Stimulated activated naive CD8-positive, alpha-beta T cell treated with anti-CD3 and anti-CD28 coated beads, Interleukin-15, amount 100 ng/mL, for 72 hours (primary cell): ENCODE measurements around the gene FCMR.

Experiments used
- ATAC-seq: fragments of 150-1000 bp; cut with Tn5 transposase; 2 replicates; pipeline ENCODE4 v1.10.0; 2021; ENCODE audit warnings: mild to moderate bottlenecking, moderate library complexity
- DNase-seq, 2 donors: peaks; one replicate each; pipeline ENCODE4 v3.0.0; 2021 to 2022
- H3K27ac Mint-ChIP-seq, 2 donors: one replicate each; pipeline ENCODE4 v1.8.0; 2022; ENCODE audit warnings: mild to moderate bottlenecking in 2 of 2, mixed read lengths in 2 of 2, moderate library complexity in 2 of 2
- H3K27me3 Mint-ChIP-seq: one replicate; pipeline ENCODE4 v1.8.0; 2022; ENCODE audit warnings: mixed read lengths
- H3K4me1 Mint-ChIP-seq: one replicate; pipeline ENCODE4 v1.8.0; 2022; ENCODE audit warnings: mild to moderate bottlenecking, mixed read lengths
- H3K4me3 Mint-ChIP-seq, 2 donors: one replicate each; pipeline ENCODE4 v1.8.0; 2022; ENCODE audit warnings: mild to moderate bottlenecking in 2 of 2, mixed read lengths in 2 of 2, moderate library complexity in 1 of 2
- H3K9me3 Mint-ChIP-seq, 2 donors: one replicate each; pipeline ENCODE4 v1.8.0; 2022; ENCODE audit warnings: mixed read lengths in 2 of 2

The FCMR gene

DNA sequence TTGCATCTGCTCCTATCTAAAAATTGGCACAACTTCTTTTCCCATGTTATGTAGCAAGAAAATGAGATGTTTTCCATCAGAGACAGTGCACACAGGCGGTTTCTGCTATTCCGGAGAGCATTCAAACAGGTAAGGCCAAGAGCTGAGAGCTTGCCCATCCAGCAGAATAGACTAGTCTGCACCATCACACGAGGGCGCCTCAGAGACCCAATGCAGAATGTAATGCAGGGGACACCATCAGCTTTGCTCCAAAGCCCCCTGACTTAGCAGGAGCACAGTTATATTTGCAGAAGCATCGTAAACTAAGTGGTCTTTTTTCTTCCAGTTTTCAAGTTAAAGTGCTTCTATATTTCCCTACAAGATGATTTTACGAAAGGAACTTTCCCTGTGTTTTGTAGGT lies 19.8 kb downstream of the FCMR start:
- Mint-ChIP-seq H3K9me3 (no peaks in the 10 kb centered on the region), H3K4me1 (peaks cover 51% of the 10 kb centered on the region), H3K27me3 (no peaks in the 10 kb centered on the region), H3K27ac (no peak overlapping the region), H3K4me3 (no peak overlapping the region)
- ATAC-seq = no peak
- no peak for DNase-seq

DNA sequence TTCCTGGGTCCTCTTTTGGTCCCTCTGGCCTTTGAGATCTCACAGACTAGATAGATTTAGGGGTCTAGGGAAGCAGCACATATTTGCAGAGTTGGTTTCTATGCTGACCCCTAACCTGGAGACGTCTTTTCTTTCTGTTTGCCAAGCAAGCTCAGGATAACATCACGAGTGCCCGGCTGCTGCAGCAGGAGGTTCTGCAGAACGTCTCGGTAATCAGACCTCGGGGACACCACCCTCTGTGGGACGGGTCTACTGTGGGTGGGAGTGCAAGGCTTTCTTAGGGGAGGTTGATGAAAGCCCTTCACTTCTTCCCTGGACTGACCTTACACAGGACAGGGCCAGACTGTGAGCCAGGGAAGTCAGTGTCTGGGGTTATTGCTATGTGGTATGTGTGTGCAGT lies 21.6 kb downstream of the FCMR start:
- no peak for ATAC-seq
- Mint-ChIP-seq H3K4me1 (peaks cover 46% of the 10 kb centered on the region), H3K9me3 (no peaks in the 10 kb centered on the region), H3K27ac (no peak overlapping the region), H3K27me3 (no peaks in the 10 kb centered on the region), H3K4me3 (no peak overlapping the region)
- peak in 1 of 2 donors; percentile 5 for DNase-seq

DNA sequence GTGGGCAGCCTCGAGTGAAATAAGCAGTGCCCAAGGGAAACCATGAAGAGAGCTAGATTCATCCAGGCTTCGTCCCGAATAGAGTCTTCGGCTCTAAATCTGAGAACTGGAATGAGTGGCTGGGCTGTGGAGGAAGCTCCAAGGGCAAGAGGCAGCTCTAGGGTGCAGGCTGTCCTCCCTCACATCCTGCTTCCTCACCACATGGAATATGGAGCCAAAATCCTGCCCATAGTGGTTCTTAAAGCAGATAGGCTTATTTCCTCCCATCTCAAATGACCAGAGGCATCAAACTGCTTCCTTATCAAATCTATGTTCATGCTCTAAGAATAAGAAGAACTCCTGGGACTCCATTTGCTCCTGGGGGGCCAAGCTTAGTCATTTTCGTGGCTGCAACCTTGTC lies 22.0 kb downstream of the FCMR start:
- Mint-ChIP-seq H3K27me3 (no peaks in the 10 kb centered on the region), H3K27ac (no peak overlapping the region), H3K9me3 (no peaks in the 10 kb centered on the region), H3K4me3 (no peak overlapping the region), H3K4me1 (peaks cover 43% of the 10 kb centered on the region)
- DNase-seq (no peak), ATAC-seq (no peak)

DNA sequence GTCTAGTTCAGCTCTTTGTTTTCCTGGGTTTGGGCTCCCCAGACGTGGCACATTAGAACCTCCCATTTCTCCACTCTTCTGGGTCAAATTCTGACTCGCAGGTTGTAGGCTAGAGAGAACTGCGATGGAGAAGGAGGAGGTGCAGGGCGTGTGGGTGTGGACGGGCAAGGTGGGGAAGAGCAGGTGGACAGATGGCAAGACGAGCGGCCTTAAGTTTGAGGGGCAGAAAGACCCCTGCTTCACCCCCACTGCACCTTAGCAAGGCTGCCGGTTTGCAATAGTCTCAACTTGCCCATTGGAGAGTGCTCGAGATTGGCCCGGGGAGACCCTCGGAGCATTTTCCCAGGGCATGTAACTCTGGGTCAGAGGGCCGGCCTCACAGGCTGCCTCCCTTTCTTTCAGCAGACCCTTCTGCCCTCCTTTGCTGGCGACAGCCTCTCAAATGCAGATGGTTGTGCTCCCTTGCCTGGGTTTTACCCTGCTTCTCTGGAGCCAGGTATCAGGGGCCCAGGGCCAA lies 22.8 kb downstream of the FCMR start:
- Mint-ChIP-seq H3K27me3 (no peaks in the 10 kb centered on the region), H3K27ac (peak overlapping the region in 1 of 2 donors; percentile 20), H3K4me1 (peaks cover 43% of the 10 kb centered on the region), H3K4me3 (peak overlapping the region in 1 of 2 donors; percentile 26), H3K9me3 (no peaks in the 10 kb centered on the region)
- DNase-seq (no peak), ATAC-seq (no peak)

DNA sequence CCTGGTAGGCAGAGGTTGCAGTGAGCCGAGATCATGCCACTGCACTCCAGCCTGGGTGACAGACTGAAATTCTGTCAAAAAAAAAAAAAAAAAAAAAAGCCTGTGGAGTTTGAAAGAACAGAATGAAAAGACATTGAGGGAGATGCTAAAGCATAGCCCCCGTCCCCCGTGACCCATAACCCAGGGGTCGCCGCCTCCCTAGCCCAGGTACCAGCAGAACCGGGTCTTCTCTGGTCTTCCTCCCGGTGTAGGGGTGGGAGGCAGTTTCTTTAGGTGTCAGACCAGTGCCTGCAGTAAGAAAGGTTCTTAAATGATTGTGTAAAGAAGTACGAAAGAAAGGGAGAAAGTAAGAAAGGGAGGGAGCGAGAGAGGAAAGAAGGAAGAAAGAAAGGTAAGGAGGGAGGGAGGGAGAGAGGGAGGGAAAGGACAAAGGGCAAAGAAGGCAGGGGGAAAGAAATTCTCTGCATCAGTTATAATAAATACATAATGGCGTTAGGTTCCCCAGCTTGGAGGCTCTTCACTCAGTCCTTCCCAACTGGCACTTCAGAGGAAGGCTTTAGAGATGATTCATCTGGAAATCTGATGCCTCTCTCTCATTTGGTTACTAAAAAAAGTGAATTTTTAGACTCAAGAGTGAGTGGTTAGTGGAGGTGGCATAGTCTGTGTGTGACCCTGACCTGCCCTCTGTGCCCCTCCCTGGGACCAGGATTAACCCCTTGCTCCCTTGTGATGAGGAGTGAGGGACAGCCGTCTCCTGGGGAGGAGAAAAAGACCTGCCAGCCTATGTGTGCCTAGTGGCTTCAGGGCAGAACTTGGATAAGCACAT lies 23.4 kb downstream of the FCMR start:
- no peak for ATAC-seq
- Mint-ChIP-seq H3K4me3 (peak overlapping the region in 1 of 2 donors; percentile 26), H3K4me1 (peaks cover 50% of the 10 kb centered on the region), H3K27me3 (no peaks in the 10 kb centered on the region), H3K9me3 (no peaks in the 10 kb centered on the region), H3K27ac (peak overlapping the region in 1 of 2 donors; percentile 0)
- DNase-seq = no peak

DNA sequence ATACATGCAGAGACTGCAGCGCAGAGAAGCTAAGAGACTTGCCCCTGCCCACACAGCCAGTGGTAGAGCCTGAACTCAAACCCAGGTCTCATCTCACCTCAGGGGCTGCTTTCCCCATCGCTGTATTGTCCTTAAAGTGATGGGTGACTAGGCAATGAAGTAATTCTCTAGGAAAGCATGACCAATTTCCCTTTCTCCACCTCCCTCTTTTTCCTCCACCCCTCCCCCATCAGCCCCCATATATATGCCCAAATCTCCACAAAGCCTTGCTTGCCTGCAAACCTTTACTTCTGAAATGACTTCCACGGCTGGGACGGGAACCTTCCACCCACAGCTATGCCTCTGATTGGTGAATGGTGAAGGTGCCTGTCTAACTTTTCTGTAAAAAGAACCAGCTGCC lies 24.6 kb downstream of the FCMR start, which contains the start of gene IL24:
IL24 (plus strand) TSS at position 269 of the 400 bp plus-strand sequence. CDS start 390 bp downstream, outside the sequence.
- H3K4me3 Mint-ChIP-seq = peak within 1 kb of the TSS; percentile 16 to 48
- peaks cover 49% of the 10 kb centered on the region for H3K4me1 Mint-ChIP-seq
- peak; percentile 76 for ATAC-seq
- peak within 1 kb of the TSS in 1 of 2 donors; percentile 63 for H3K27ac Mint-ChIP-seq
- H3K27me3 Mint-ChIP-seq = no peaks in the 10 kb centered on the region
- H3K9me3 Mint-ChIP-seq = no peaks in the 10 kb centered on the region
- DNase-seq = peak in 1 of 2 donors; percentile 41

DNA sequence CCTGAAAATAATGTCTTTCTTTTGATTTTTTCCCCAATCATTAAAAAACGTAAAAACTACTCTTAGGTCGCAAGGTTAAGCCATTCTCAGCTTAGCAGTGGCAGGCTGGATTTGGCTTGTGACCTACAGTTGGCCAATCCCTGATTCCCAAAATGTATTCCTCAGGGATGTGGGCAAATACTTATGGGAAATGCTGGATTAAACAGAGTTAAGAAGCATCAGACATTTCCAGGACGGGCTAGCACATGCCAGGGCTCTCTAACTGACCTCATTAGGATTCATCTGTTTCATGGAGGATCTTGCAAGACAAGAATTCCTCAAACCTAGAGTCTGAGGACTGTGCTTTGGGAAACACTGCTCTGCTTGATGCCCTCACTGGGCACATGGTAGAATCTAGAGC lies 25.5 kb downstream of the FCMR start:
- Mint-ChIP-seq H3K4me1 (peaks cover 58% of the 10 kb centered on the region), H3K27ac (no peak overlapping the region), H3K9me3 (no peaks in the 10 kb centered on the region), H3K4me3 (no peak overlapping the region), H3K27me3 (no peaks in the 10 kb centered on the region)
- ATAC-seq = no peak
- DNase-seq = no peak

DNA sequence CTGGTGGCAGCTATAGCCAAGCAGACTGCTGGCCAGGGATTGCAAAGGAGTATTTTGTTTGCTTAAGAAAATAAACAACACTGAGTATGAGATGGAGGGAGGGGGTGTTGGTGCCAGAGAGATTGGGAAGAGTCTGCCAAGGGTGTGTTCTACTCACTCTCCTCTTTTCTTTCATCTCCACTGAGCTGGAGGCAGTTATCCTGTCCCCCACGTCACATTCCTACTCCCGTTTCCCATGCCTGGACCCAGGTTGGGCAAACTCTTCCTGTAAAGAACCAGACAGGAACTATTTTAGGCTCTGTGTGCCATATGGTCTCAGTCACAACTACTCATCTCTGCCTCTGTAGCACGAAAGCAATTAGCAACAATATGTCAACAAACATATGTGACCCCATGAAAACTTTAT lies 25.9 kb downstream of the FCMR start:
- no peaks in the 10 kb centered on the region for H3K9me3 Mint-ChIP-seq
- no peak overlapping the region for H3K27ac Mint-ChIP-seq
- H3K27me3 Mint-ChIP-seq = no peaks in the 10 kb centered on the region
- H3K4me3 Mint-ChIP-seq = no peak overlapping the region
- DNase-seq (no peak), ATAC-seq (no peak)
- peaks cover 62% of the 10 kb centered on the region for H3K4me1 Mint-ChIP-seq

DNA sequence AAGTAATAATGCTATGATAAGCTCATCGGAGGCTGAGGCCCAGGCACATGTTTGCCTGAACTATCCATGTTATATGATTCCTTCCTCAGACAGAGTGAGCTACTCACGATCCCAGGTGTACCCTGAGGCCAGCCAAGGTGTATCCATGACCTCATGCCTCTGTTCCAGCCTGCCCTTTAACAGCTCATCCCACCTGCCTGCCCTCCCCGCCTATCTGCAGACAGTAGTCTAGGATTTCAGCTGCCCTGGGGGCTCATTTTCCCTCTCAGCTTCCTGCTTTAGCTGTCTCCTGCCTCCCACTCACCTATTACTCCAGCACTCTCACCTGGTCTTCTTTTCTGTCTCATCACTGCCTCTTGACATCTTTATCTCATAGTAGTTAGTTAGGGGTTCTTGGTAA lies 26.4 kb downstream of the FCMR start:
- ATAC-seq = no peak
- peaks cover 67% of the 10 kb centered on the region for H3K4me1 Mint-ChIP-seq
- no peak overlapping the region for H3K4me3 Mint-ChIP-seq
- no peak overlapping the region for H3K27ac Mint-ChIP-seq
- H3K27me3 Mint-ChIP-seq = no peaks in the 10 kb centered on the region
- H3K9me3 Mint-ChIP-seq = no peaks in the 10 kb centered on the region
- DNase-seq = no peak

DNA sequence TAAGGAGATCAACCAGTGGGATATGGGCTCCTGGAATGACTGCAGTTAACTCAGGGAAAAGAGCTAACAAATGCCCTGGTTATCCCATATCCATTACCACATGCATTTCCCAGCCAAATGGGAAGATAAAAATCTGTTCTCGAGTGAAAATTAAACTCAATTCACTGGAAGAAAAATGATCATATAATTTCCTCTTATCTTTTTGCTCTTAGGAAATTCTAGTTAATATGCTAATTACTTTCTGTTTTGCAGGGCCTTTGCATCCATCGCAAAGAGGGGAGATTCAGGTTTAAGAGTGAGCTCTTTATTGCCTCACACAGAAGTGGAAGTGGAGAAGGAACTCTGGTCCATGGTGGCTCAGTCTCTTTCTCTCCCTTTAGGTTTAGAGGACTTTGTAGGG lies 28.4 kb downstream of the FCMR start:
- DNase-seq = no peak
- no peak overlapping the region for H3K4me3 Mint-ChIP-seq
- H3K4me1 Mint-ChIP-seq = peaks cover 65% of the 10 kb centered on the region
- no peaks in the 10 kb centered on the region for H3K9me3 Mint-ChIP-seq
- H3K27me3 Mint-ChIP-seq = no peaks in the 10 kb centered on the region
- no peak for ATAC-seq
- H3K27ac Mint-ChIP-seq = no peak overlapping the region

DNA sequence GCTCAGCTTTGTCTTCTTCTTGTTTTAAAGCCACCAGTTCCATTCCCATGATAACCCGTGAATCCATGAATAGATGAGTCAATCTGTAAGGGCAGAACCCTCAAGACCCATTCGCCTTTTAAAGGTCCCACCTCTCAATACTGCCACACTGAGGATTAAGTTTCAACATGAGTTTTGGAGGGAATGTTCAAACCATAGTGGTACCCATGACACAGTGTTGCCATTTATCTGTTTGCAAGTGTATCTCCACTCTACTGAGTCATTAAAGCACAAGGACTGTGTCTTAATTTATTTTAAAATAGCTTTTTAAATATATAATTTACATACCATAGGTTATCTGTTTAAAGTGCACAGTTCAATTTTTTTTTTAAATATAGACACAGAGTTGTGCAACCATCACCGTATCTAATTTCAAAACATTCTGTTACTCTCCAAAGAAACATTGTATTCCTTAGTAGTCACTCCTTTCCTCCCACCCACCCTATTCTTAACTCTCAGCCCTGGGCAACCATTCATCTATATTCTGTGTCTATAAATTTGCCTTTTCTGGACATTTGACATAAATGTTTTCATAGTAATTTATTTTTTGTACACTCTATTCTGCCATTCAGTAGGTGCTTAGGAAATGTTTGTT lies 29.3 kb downstream of the FCMR start:
- DNase-seq (no peak), ATAC-seq (no peak)
- H3K9me3 Mint-ChIP-seq = no peaks in the 10 kb centered on the region
- no peak overlapping the region for H3K27ac Mint-ChIP-seq
- H3K27me3 Mint-ChIP-seq = no peaks in the 10 kb centered on the region
- no peak overlapping the region for H3K4me3 Mint-ChIP-seq
- peaks cover 62% of the 10 kb centered on the region for H3K4me1 Mint-ChIP-seq

DNA sequence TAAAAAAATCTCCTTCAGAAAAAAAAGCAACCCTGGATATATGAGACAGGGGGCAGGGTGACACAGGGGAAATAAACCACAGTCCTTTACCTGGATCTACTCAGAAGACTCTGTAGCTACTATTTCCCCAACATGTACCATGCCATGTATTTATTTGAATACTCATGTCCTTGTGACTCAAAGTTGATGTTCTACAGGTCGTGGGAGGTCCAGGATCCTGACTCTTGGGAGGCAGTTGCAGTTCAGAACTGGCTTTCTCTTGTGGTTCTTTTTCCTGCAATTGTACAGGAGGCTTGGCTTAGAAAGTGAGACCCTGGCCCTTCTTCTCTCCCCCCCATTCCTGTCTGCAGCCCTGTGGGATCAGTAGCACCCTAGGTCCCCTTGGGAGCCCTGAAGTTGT lies 30.3 kb downstream of the FCMR start:
- ATAC-seq (no peak), DNase-seq (no peak)
- Mint-ChIP-seq H3K27me3 (no peaks in the 10 kb centered on the region), H3K4me1 (peaks cover 51% of the 10 kb centered on the region), H3K9me3 (no peaks in the 10 kb centered on the region), H3K27ac (peak overlapping the region in 1 of 2 donors; percentile 67), H3K4me3 (no peak overlapping the region)

DNA sequence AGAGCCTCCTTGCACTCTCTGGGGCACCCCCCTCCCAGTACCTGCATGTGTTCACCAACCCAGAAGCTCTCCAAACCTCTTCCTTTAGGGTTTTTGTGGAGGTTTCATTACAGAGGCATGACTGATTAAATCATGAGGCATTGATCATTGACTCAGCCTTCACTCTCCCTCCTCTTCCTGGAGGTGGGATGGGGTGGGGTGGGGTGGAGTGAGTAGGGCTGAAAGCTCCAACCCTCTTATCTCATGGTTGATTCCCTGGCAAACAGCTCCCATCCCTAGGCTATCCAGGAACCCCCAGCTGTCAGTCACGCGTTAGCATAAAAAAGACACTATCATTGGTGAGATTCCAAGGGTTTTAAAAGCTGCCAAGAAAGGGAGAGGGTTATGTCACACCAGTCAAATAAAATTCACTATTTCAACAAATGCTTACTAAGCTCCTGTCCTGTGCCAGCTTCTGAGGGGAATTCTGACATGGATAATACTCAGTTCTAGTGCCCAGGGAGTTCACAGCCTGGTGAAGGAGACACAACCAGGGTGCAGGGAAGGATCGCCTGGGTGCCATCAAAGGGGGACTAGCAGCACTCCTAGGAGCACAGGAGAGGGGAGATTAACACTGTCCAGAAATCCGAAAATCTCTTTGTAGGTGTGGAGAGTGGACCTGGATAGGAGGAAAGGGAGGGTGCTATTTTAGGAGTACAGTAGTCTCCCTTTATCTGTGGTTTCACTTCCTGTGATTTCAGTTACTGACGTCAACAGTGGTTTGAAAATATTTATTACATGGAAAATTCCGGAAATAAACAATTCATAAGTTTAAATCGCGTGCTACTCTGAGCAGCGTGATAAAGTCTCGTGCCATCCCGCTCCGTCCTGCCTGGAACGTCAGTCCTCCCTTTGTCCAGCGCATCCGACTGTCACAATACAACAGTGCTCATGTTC lies 31.3 kb downstream of the FCMR start:
- Mint-ChIP-seq H3K4me3 (peak overlapping the region in 1 of 2 donors; percentile 4), H3K27ac (no peak overlapping the region), H3K27me3 (no peaks in the 10 kb centered on the region), H3K4me1 (peaks cover 47% of the 10 kb centered on the region), H3K9me3 (no peaks in the 10 kb centered on the region)
- peak; percentile 79 for ATAC-seq
- no peak for DNase-seq

DNA sequence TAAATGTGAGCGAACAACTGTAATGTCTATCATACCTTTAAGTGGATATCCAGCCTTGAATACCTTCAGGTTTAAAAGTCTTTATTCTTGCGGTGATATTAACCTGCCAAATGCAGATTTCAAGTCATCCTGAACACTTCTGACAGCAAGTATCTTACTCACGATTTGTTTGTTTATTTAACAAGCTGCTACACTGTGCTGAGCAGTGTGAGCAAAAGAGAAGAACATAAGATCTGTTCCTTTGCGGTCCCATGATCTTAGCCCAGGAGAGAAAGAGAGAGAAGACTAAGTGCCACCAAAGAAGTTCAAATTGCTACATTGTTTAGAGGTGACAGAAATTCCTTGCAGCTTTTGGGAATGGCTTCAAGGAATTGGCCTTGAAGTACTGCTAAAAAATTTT lies 34.0 kb downstream of the FCMR start:
- ATAC-seq = no peak
- Mint-ChIP-seq H3K27me3 (no peaks in the 10 kb centered on the region), H3K4me1 (peaks cover 26% of the 10 kb centered on the region), H3K4me3 (no peak overlapping the region), H3K27ac (no peak overlapping the region), H3K9me3 (no peaks in the 10 kb centered on the region)
- no peak for DNase-seq

DNA sequence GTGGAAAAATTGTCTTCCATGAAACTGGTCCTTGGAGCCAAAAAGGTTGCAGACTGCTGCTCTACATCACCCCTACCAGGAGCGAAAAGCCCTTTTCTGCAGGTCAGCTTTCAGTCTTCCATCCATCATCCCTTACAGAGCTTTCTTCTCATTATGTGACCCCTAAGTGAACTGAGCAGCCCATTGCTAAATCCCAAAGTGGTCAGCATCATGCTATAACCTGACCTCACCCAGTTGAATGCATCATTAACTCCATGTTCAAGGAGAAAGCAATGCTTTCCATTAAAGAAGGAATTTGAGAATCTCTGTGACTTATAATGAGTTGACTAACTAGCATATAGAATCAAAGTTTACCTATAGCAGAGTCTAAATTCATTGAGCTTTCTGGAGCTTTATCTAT lies 34.9 kb downstream of the FCMR start:
- Mint-ChIP-seq H3K4me3 (no peak overlapping the region), H3K4me1 (peaks cover 23% of the 10 kb centered on the region), H3K27ac (no peak overlapping the region), H3K9me3 (no peaks in the 10 kb centered on the region), H3K27me3 (no peaks in the 10 kb centered on the region)
- DNase-seq (no peak), ATAC-seq (no peak)
